GM12872 (cell line): ENCODE results near the gene ZNF318.

ENCODE experiments used
- TF ChIP-seq, protein P1 (sequence below): IDR thresholded peaks from 3 replicates; pipeline ENCODE4 v1.5.1; 2011; ENCODE audit warnings: low read depth, mild to moderate bottlenecking, low read length, moderate library complexity; ENCODE audit not compliant: insufficient read depth

The ZNF318 gene

DNA sequence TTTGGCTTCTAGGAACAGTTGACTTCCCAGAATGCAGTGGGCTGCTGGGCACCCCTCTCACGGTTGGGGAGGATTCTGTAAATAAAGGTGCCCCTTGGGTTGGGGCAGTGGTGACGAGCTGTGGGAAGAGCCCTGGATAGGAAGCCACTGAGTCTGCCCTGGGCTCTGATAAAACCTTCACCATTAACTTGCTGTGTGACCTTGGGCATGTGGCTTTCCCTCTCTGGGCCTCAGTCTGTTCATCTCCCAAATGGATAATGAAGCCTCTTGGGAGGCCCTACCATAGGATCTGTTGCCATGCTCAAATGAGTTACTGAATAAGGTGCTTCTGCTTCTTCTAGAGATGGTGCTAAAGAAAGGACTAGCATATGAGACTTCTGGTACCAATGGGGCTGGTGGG is 64.6 kb downstream of the ZNF318 start:
- TF ChIP-seq, protein P1, sequence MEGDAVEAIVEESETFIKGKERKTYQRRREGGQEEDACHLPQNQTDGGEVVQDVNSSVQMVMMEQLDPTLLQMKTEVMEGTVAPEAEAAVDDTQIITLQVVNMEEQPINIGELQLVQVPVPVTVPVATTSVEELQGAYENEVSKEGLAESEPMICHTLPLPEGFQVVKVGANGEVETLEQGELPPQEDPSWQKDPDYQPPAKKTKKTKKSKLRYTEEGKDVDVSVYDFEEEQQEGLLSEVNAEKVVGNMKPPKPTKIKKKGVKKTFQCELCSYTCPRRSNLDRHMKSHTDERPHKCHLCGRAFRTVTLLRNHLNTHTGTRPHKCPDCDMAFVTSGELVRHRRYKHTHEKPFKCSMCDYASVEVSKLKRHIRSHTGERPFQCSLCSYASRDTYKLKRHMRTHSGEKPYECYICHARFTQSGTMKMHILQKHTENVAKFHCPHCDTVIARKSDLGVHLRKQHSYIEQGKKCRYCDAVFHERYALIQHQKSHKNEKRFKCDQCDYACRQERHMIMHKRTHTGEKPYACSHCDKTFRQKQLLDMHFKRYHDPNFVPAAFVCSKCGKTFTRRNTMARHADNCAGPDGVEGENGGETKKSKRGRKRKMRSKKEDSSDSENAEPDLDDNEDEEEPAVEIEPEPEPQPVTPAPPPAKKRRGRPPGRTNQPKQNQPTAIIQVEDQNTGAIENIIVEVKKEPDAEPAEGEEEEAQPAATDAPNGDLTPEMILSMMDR, result no peak

DNA sequence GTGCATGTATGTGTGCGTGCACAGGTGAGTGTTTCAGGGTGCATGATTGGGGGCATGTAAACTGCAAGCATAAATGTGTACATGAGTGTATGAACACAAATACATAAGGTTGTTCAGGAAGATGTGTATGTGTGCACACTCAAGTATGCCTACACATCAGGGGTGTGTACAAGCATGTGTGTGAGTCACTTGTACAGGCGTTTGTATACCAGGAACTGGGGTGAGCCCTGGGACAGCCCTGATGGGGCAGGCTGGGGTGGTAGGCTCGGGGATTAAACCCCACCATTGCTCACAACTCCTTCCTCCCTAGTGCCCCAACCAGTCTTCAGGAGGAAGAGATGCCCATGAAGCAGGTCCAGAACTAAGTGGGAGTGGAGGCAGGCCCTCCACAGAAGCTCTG is 65.1 kb downstream of the ZNF318 start:
- TF ChIP-seq, protein P1, result no peak

DNA sequence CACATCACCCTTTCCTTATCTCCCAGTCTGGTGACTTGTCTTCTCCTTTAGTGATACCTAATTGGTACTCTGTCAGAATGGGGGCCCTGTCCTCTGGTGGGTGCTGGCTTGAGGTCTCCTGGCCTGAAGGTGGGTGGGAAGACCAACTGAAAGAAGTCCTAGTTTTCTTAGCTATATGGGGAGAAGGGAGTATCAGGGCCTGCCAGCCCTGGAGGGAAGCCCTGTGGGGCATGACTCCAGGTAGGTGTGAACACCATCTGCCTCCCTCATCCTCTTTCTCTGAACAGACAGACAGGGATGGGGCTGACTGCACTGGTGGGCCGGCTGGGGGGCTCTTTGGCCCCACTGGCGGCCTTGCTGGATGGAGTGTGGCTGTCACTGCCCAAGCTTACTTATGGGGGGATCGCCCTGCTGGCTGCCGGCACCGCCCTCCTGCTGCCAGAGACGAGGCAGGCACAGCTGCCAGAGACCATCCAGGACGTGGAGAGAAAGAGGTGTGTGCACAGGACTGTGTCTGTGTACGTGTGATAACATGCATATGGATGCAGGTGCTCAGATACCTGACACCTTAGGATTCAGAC is 65.6 kb downstream of the ZNF318 start:
- TF ChIP-seq, protein P1, result no peak

DNA sequence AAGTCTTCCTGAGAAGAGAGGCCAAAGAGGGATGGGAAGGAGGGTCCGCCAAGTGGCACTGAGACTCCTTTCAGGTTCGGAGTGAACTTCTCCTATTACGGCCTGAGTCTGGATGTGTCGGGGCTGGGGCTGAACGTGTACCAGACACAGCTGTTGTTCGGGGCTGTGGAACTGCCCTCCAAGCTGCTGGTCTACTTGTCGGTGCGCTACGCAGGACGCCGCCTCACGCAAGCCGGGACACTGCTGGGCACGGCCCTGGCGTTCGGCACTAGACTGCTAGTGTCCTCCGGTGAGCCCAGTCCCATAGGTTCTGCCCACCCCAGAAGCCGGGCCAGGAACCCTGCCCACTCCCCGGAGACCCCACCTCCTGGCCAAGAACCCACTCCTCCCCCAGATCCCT is 67.3 kb downstream of the ZNF318 start:
- TF ChIP-seq, protein P1, result no peak

DNA sequence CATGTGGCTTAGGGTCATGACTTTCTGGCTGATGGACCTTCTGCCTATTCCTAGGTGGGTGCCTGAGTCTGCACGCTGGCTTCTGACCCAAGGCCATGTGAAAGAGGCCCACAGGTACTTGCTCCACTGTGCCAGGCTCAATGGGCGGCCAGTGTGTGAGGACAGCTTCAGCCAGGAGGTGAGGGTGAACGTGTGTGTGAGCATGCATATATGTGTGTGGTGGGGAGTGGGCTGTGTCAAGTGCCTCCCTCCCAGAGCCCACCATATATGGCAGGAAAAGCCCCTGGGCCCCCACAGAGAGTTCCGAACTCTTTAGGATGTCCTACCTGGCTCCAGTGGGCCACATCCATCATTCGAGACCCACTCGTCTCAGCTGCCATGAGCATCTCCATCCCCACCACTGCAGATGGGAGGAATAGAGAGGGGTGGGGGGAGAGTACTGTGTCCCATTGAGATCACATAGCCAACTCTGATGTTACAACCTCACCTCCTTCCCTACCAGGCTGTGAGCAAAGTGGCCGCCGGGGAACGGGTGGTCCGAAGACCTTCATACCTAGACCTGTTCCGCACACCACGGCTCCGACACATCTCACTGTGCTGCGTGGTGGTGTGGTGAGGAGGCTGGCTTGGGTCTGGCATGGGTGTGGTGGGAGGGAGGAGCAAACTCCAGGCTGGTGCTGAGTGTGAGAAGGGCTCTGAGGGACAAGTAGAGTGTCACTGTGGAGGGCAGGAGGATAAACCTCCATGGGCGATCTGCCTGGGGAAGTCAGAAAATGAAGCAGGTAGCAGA is 68.2 kb downstream of the ZNF318 start:
- TF ChIP-seq, protein P1, result no peak

DNA sequence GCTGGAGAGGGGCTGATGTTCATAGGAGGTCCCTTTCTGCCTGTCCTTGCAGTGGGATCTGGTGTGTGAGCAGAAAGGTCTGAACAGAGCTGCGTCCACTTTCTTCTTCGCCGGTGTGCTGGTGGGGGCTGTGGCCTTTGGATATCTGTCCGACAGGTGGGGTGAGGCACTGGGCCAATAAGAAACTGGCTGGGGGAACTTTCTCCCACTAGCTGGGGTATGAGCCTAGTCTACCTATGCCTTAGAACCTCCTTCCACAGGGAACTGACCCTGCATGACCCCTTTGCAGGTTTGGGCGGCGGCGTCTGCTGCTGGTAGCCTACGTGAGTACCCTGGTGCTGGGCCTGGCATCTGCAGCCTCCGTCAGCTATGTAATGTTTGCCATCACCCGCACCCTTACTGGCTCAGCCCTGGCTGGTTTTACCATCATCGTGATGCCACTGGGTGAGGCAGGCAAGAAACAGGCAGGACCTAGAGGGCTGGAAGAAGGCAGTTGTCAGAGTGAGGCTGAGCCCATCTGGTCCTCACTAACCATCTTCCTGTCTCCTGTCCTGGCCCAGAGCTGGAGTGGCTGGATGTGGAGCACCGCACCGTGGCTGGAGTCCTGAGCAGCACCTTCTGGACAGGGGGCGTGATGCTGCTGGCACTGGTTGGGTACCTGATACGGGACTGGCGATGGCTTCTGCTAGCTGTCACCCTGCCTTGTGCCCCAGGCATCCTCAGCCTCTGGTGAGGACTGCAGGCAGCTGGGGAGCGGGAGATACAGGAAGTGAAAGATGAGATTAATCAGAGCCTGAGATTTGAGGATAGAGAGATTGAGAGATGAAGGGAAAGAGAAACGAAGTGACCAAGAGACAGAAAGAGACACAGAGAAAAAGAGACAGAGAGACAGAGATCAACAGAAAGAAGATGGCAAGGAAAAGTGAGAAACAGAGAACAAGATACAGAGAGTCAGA is 69.8 kb downstream of the ZNF318 start:
- TF ChIP-seq, protein P1, result no peak
